K562 (cell line): ENCODE results near the gene RSPH9. TPM values are rescaled to one million over a fixed set of nuclear protein-coding genes. Genes with fewer than 3 reads are reported as not detected.

ENCODE experiments used
- CBFA2T2 ChIP-seq: fragments of 450-650 bp; conservative IDR thresholded peaks from 2 replicates; pipeline ENCODE4 v1.6.1; 2017; ENCODE audit warnings: mild to moderate bottlenecking
- GATAD2A ChIP-seq: fragments of 450-650 bp; IDR thresholded peaks from 2 replicates; pipeline ENCODE4 v1.6.1; 2017
- MAX ChIP-seq: sonication (generic); formaldehyde crosslinking; IDR thresholded peaks from 2 replicates; pipeline ENCODE4 v1.9.0; 2022; ENCODE audit warnings: mild to moderate bottlenecking, missing genetic modification reagents
- NR2C1 ChIP-seq, 2 experiments: fragments of 450-650 bp; IDR thresholded peaks; 2 replicates each; pipeline ENCODE4 v1.6.1; 2017; ENCODE audit warnings: mild to moderate bottlenecking in 2 of 2, antibody characterized with exemption in 1 of 2, inconsistent platforms in 1 of 2, missing compliant biosample characterization in 1 of 2, missing genetic modification characterization in 1 of 2
- ZFP36 ChIP-seq: fragments of 150-350 bp; IDR thresholded peaks from 2 replicates; pipeline ENCODE4 v1.6.1; 2018; ENCODE audit warnings: low read length, low read depth; ENCODE audit not compliant: partially characterized antibody
- ZNF449 ChIP-seq: fragments of 250-450 bp; sonication (Bioruptor Pico); IDR thresholded peaks from 2 replicates; pipeline ENCODE4 v1.8.0; 2022; ENCODE audit warnings: moderate library complexity, mild to moderate bottlenecking, inconsistent platforms
- polyA plus RNA-seq, 8 experiments: library from polyadenylated mRNA; depleted of rRNA in 4 of 8; stranded (reverse) in 5 of 8; unstranded in 3 of 8; fragments of >200 nt; fragmentation: Nextera tagmentation in 2 of 8; fragmentation: Illumina TruSeq in 1 of 8; extraction: Ambion mirVana in 2 of 8; extraction: Trizol in 1 of 8; gene quantifications; 2 replicates each; pipeline versions ENCODE4 v1.2.1 to v1.2.3, GENCODE V29; 2011 to 2014; ENCODE audit warnings: inconsistent platforms in 1 of 8, missing spikeins in 1 of 8
- total RNA-seq, 7 experiments: library from RNA; depleted of rRNA in 6 of 7; stranded (reverse); fragments of >200 nt in 6 of 7; fragmentation: Illumina TruSeq in 2 of 7; extraction: Trizol in 2 of 7; gene quantifications; 2 replicates each; pipeline versions ENCODE4 v1.2.1 to v1.2.3, GENCODE V29; 2011 to 2021; ENCODE audit warnings: low replicate concordance in 1 of 7
- TF ChIP-seq, protein P1 (sequence below): fragments of 450-650 bp; IDR thresholded peaks from 2 replicates; pipeline ENCODE4 v1.6.1; 2016; ENCODE audit warnings: mild to moderate bottlenecking, moderate library complexity
- TF ChIP-seq, protein P2 (sequence below): sonication (generic); formaldehyde crosslinking; IDR thresholded peaks from 2 replicates; pipeline ENCODE4 v1.8.0; 2022; ENCODE audit warnings: missing genetic modification reagents, mild to moderate bottlenecking, borderline replicate concordance

Gene RSPH9
- total and polyA plus RNA-seq, 9 of the 15 experiments (the other 6 are each of a cell fraction or from before 2014, with no cell fraction given): 0.05 to 0.60 (median 0.39) TPM; not detected in 6

- TF ChIP-seq CBFA2T2 (peak; percentile 65), NR2C1 (IDR thresholded peaks at IDR 0.05) (peak; percentile 80), NR2C1 (tag; IDR thresholded peaks at IDR 0.05) (peak; percentile 50), ZFP36 (peak; percentile 66), MAX (CRISPR knock-in tag) (peak; percentile 39), ZNF449 (CRISPR knock-in tag) (peak; percentile 100; the same call in 1 of the 2 replicates), GATAD2A (peak; percentile 85; the same call in 1 of the 2 replicates)
- TF ChIP-seq, protein P1, sequence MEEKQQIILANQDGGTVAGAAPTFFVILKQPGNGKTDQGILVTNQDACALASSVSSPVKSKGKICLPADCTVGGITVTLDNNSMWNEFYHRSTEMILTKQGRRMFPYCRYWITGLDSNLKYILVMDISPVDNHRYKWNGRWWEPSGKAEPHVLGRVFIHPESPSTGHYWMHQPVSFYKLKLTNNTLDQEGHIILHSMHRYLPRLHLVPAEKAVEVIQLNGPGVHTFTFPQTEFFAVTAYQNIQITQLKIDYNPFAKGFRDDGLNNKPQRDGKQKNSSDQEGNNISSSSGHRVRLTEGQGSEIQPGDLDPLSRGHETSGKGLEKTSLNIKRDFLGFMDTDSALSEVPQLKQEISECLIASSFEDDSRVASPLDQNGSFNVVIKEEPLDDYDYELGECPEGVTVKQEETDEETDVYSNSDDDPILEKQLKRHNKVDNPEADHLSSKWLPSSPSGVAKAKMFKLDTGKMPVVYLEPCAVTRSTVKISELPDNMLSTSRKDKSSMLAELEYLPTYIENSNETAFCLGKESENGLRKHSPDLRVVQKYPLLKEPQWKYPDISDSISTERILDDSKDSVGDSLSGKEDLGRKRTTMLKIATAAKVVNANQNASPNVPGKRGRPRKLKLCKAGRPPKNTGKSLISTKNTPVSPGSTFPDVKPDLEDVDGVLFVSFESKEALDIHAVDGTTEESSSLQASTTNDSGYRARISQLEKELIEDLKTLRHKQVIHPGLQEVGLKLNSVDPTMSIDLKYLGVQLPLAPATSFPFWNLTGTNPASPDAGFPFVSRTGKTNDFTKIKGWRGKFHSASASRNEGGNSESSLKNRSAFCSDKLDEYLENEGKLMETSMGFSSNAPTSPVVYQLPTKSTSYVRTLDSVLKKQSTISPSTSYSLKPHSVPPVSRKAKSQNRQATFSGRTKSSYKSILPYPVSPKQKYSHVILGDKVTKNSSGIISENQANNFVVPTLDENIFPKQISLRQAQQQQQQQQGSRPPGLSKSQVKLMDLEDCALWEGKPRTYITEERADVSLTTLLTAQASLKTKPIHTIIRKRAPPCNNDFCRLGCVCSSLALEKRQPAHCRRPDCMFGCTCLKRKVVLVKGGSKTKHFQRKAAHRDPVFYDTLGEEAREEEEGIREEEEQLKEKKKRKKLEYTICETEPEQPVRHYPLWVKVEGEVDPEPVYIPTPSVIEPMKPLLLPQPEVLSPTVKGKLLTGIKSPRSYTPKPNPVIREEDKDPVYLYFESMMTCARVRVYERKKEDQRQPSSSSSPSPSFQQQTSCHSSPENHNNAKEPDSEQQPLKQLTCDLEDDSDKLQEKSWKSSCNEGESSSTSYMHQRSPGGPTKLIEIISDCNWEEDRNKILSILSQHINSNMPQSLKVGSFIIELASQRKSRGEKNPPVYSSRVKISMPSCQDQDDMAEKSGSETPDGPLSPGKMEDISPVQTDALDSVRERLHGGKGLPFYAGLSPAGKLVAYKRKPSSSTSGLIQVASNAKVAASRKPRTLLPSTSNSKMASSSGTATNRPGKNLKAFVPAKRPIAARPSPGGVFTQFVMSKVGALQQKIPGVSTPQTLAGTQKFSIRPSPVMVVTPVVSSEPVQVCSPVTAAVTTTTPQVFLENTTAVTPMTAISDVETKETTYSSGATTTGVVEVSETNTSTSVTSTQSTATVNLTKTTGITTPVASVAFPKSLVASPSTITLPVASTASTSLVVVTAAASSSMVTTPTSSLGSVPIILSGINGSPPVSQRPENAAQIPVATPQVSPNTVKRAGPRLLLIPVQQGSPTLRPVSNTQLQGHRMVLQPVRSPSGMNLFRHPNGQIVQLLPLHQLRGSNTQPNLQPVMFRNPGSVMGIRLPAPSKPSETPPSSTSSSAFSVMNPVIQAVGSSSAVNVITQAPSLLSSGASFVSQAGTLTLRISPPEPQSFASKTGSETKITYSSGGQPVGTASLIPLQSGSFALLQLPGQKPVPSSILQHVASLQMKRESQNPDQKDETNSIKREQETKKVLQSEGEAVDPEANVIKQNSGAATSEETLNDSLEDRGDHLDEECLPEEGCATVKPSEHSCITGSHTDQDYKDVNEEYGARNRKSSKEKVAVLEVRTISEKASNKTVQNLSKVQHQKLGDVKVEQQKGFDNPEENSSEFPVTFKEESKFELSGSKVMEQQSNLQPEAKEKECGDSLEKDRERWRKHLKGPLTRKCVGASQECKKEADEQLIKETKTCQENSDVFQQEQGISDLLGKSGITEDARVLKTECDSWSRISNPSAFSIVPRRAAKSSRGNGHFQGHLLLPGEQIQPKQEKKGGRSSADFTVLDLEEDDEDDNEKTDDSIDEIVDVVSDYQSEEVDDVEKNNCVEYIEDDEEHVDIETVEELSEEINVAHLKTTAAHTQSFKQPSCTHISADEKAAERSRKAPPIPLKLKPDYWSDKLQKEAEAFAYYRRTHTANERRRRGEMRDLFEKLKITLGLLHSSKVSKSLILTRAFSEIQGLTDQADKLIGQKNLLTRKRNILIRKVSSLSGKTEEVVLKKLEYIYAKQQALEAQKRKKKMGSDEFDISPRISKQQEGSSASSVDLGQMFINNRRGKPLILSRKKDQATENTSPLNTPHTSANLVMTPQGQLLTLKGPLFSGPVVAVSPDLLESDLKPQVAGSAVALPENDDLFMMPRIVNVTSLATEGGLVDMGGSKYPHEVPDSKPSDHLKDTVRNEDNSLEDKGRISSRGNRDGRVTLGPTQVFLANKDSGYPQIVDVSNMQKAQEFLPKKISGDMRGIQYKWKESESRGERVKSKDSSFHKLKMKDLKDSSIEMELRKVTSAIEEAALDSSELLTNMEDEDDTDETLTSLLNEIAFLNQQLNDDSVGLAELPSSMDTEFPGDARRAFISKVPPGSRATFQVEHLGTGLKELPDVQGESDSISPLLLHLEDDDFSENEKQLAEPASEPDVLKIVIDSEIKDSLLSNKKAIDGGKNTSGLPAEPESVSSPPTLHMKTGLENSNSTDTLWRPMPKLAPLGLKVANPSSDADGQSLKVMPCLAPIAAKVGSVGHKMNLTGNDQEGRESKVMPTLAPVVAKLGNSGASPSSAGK: no peak
- TF ChIP-seq, protein P2, sequence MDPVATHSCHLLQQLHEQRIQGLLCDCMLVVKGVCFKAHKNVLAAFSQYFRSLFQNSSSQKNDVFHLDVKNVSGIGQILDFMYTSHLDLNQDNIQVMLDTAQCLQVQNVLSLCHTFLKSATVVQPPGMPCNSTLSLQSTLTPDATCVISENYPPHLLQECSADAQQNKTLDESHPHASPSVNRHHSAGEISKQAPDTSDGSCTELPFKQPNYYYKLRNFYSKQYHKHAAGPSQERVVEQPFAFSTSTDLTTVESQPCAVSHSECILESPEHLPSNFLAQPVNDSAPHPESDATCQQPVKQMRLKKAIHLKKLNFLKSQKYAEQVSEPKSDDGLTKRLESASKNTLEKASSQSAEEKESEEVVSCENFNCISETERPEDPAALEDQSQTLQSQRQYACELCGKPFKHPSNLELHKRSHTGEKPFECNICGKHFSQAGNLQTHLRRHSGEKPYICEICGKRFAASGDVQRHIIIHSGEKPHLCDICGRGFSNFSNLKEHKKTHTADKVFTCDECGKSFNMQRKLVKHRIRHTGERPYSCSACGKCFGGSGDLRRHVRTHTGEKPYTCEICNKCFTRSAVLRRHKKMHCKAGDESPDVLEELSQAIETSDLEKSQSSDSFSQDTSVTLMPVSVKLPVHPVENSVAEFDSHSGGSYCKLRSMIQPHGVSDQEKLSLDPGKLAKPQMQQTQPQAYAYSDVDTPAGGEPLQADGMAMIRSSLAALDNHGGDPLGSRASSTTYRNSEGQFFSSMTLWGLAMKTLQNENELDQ: no peak
Measured at GRCh38 chr6:43702534-43703440, 58.0 kb downstream of the RSPH9 start (continued).
